ENCODE measurements around the gene NHERF1. TPM values are rescaled to one million over a fixed set of nuclear protein-coding genes. Genes with fewer than 3 reads are reported as not detected.

NHERF1 gene
- total RNA-seq: 142 and 153 TPM in 2 replicates

DNA sequence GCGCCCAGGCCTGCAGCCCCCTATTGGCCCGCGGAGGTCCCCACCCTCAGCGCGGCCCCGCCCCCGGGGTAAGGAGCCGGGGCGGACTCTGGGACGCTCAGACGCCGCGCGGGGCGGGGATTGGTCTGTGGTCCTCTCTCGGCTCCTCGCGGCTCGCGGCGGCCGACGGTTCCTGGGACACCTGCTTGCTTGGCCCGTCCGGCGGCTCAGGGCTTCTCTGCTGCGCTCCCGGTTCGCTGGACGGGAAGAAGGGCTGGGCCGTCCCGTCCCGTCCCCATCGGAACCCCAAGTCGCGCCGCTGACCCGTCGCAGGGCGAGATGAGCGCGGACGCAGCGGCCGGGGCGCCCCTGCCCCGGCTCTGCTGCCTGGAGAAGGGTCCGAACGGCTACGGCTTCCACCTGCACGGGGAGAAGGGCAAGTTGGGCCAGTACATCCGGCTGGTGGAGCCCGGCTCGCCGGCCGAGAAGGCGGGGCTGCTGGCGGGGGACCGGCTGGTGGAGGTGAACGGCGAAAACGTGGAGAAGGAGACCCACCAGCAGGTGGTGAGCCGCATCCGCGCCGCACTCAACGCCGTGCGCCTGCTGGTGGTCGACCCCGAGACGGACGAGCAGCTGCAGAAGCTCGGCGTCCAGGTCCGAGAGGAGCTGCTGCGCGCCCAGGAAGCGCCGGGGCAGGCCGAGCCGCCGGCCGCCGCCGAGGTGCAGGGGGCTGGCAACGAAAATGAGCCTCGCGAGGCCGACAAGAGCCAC, at the start of gene NHERF1:
Gene NHERF1 (plus strand): TSS at position 100 of the 750 bp plus-strand sequence. CDS start 219 bp downstream, at position 319.
- Mint-ChIP-seq H3K36me3 (ENCODE audit: low read depth) (peaks cover 32% of the 10 kb centered on the region), H3K27me3 (ENCODE audit: insufficient read depth) (no peaks in the 10 kb centered on the region), H3K4me1 (ENCODE audit: low read depth) (peaks cover 71% of the 10 kb centered on the region), H3K4me3 (peak within 1 kb of the TSS; percentile 95), H3K9me3 (no peaks in the 10 kb centered on the region), H3K27ac (peak within 1 kb of the TSS; percentile 91)
- DNase-seq (ENCODE audit: low spot score): peak; percentile 95
- intact Hi-C loops (cut with micrococcal nuclease): loop anchor here (1.0 to 10.0 kb wide), 4 partner anchors 28 to 286 kb away; partner anchors contain the start of gene NAT9

DNA sequence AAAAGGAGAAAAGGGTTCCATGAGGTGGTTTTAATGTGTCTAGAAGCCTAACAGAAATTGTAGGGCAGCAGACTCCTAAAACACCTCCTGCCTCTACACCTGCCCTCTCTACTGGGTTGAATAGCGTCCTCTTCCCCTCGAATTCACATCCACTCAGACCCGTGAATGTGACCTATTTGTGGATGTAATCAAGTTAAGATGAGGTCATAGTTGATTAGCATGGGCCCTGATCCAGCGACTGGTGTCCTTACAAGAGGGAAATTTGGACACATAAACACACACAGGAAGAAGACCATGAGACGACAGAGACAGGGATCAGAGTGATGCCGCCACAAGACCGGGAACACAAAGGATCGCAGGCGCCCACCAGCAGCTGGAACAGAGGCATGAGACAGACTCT, 49.2 kb upstream of the NHERF1 start:
- Mint-ChIP-seq H3K27me3 (ENCODE audit: insufficient read depth) (peaks cover 12% of the 10 kb centered on the region), H3K36me3 (ENCODE audit: low read depth) (no peaks in the 10 kb centered on the region), H3K27ac (no peak overlapping the region), H3K9me3 (peaks cover 3% of the 10 kb centered on the region), H3K4me1 (ENCODE audit: low read depth) (no peaks in the 10 kb centered on the region), H3K4me3 (no peak overlapping the region)
- no peak for DNase-seq (ENCODE audit: low spot score)
- intact Hi-C loops (cut with micrococcal nuclease): no loop called here

DNA sequence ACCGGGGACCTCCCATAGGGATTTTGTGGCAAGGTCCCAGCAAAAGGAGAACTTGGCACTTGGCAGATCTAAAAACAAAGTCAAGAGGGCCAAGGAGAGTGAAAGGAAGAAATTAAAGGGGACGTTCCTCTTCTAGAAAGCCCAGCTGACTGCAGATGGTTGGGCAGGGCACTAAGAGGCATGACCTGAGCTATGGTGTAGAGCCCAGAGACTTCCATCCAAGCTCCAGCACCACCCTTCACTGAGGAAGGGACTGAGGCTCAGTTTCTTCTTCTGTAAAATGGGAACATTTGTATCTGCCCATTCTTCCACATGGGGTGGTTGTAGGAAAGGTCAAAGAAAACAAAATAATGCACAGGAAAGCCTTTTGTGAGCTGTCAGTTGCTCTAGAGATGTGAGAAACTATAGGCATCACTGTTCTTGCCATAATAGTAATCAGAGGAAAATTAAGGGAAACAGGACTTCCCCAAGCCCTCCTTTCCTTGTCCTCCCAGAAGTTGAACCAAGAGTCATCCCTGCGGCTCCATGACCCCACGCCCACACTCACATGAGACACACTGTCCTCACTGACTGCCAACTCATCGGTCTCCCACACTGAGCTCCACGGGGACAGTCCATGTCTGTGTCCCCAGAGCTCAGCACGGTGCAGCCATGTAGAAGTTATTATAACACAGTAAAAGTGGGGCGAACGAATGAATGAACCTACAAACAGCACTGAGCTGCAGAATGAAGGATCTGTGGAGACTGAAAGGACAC, 46.1 kb upstream of the NHERF1 start:
- no peak for DNase-seq (ENCODE audit: low spot score)
- Mint-ChIP-seq H3K27ac (no peak overlapping the region), H3K4me3 (no peak overlapping the region), H3K36me3 (ENCODE audit: low read depth) (no peaks in the 10 kb centered on the region), H3K9me3 (no peaks in the 10 kb centered on the region), H3K27me3 (ENCODE audit: insufficient read depth) (peaks cover 17% of the 10 kb centered on the region), H3K4me1 (ENCODE audit: low read depth) (no peaks in the 10 kb centered on the region)
- intact Hi-C loops (cut with micrococcal nuclease): no loop called here

DNA sequence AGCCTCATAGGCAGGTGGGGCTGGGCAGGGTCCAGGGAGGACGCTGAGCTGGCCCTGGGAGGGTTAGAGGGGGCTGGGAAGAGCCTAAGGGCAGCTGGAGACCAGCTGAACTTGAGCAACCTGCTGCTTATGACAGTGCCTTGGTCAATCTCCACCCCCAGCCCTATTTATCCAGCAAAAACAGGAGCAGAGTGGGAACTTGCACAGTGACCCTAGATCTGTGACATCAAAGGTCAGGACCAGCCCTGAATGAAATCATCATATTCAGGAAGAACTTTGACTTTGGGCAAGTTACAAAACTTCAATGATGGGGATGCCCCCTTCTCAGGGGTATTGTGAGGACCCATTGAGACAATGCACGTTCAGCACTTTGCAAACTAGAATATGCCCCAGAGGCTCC, 45.1 kb upstream of the NHERF1 start:
- no peak overlapping the region for H3K4me3 Mint-ChIP-seq
- no peaks in the 10 kb centered on the region for H3K9me3 Mint-ChIP-seq
- H3K27ac Mint-ChIP-seq: no peak overlapping the region
- DNase-seq (ENCODE audit: low spot score): no peak
- H3K36me3 Mint-ChIP-seq (ENCODE audit: low read depth): no peaks in the 10 kb centered on the region
- intact Hi-C loops (cut with micrococcal nuclease): no loop called here
- peaks cover 17% of the 10 kb centered on the region for H3K27me3 Mint-ChIP-seq (ENCODE audit: insufficient read depth)
- H3K4me1 Mint-ChIP-seq (ENCODE audit: low read depth): no peaks in the 10 kb centered on the region

DNA sequence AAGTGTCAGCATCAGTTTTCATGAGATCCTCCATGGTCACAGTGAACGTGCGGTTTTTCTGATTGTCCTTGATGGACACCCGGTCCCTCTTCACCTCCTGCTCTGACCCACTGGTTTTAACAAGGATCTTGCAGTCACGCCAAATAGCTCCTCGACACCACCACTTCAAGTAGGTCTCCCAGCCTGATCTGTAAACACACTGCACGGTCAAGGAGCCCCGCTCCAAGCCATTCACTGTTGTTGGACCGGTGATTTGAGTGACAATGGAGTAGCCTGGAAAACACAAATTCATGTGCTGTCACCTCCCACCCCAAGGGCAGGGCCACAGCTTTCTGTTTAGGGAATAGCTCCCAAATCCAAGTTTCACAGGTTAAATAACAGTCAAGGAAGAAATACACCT, 43.9 kb upstream of the NHERF1 start:
- Mint-ChIP-seq H3K36me3 (ENCODE audit: low read depth) (no peaks in the 10 kb centered on the region), H3K27ac (no peak overlapping the region), H3K4me3 (no peak overlapping the region), H3K4me1 (ENCODE audit: low read depth) (no peaks in the 10 kb centered on the region), H3K27me3 (ENCODE audit: insufficient read depth) (peaks cover 17% of the 10 kb centered on the region), H3K9me3 (no peaks in the 10 kb centered on the region)
- intact Hi-C loops (cut with micrococcal nuclease): no loop called here
- no peak for DNase-seq (ENCODE audit: low spot score)

DNA sequence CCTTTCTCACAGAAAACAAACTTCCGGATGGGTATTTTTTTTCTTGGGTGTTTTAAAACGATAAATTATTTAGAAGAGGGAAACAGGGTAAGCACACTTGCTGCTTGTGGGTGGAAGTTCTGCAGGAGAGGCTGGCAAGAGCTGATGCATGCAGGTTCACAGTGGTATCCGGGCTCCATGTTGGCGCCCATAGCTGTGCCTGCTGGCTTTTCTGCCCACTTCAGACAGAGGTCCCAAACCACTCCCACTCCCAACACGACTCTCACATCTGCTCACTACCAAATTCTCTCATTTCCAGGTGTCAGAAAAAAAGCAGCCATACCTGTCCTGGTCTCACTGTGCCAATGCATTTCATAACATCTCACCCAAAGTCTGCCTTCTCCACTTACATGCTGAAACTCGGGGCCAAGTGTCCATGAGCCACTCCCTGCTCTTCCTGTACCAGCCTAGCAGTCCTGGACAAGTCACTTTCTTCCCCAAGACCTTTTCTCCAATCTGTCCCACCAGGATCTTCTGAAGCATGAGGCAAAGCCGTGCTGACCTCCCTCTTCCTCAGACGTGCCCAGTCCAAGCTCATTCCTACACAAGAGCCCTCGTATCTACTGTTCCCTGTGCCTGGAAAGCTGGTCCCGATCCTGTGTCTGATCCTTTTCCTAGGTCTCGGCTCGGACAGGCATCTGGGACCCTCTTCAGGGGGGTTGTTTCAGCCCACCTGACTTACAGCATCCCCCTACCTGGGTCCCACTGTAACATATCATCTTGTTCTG, 37.2 kb upstream of the NHERF1 start:
- Mint-ChIP-seq H3K9me3 (no peaks in the 10 kb centered on the region), H3K4me3 (no peak overlapping the region), H3K4me1 (ENCODE audit: low read depth) (no peaks in the 10 kb centered on the region), H3K27me3 (ENCODE audit: insufficient read depth) (peaks cover 23% of the 10 kb centered on the region), H3K36me3 (ENCODE audit: low read depth) (no peaks in the 10 kb centered on the region), H3K27ac (no peak overlapping the region)
- intact Hi-C loops (cut with micrococcal nuclease): no loop called here
- no peak for DNase-seq (ENCODE audit: low spot score)

DNA sequence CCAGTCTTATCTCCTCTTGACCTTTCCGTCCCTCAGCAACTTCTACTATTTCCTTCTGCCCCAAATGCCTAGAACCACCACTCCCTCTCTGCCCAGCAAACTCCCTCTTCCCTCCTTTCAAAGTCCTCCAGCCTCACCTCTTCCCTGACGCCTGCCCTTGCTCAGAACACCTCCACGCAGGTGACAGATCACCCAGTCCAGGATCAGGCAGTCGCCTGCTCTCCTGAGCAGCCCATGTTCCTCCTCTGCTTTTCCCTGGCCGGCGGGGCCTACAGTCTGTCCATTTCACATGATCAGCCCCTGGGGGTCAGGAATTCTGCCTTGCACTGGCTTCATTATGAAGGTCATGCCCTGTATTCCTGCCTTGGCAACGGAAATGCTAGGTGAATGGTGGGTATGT, 36.1 kb upstream of the NHERF1 start:
- H3K4me3 Mint-ChIP-seq: no peak overlapping the region
- peaks cover 20% of the 10 kb centered on the region for H3K27me3 Mint-ChIP-seq (ENCODE audit: insufficient read depth)
- intact Hi-C loops (cut with micrococcal nuclease): no loop called here
- DNase-seq (ENCODE audit: low spot score): no peak
- no peaks in the 10 kb centered on the region for H3K4me1 Mint-ChIP-seq (ENCODE audit: low read depth)
- no peaks in the 10 kb centered on the region for H3K9me3 Mint-ChIP-seq
- H3K27ac Mint-ChIP-seq: peak overlapping the region; percentile 8
- H3K36me3 Mint-ChIP-seq (ENCODE audit: low read depth): no peaks in the 10 kb centered on the region

DNA sequence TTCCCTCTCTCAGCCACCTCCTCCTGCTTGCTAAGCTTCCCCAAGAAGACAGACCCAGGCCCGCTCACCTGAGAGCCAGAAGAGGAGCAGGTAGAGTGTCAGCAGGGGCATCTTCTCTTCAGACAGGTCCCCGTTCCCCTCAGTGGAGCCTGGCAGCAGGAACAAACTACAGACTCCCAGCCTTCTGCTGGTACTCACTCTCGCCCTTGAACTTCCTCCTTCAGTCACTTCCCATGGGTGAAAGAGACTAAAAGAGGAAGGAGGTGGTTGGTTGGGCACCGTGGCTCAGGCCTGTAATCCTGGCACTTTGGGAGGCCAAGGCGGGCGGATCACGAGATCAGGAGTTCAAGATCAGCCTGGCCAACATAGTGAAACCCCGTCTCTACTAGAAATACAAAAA, 35.7 kb upstream of the NHERF1 start, which contains the start of gene CD300LF:
Gene CD300LF (minus strand): TSS at position 168 of the 400 bp plus-strand sequence. CDS start 57 bp downstream, at position 111.
- Mint-ChIP-seq H3K9me3 (no peaks in the 10 kb centered on the region), H3K4me3 (no peak within 1 kb of the TSS), H3K27me3 (ENCODE audit: insufficient read depth) (peaks cover 20% of the 10 kb centered on the region)

DNA sequence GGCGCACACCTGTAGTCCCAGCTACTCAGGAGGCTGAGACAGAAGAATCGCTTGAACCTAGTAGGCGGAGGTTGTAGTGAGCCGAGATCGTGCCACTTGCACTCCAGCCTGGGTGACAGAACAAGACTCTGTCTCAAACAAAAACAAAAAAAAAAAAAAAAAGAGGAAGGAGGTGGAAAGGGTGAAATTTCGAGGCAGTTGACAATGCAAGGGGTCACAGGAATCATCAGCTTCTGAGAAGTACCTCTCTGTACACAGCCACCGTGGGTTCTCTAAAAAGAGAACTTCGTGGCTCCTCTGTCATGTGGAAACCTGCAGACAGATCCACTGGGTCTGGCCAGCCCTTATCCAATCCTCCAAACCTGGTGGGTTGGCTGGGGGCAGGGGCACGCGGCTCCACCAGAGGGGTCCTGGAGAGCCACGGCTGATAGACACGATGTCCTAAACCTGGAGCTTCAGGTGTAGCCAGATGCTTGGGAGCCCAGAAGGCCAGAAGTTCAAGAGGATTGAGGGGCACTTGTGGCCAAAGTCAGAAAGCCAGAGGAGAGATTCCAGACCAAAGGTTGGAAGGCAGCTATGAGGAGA, 35.2 kb upstream of the NHERF1 start:
- intact Hi-C loops (cut with micrococcal nuclease): no loop called here
- no peak overlapping the region for H3K27ac Mint-ChIP-seq
- no peak overlapping the region for H3K4me3 Mint-ChIP-seq
- DNase-seq (ENCODE audit: low spot score): no peak
- H3K27me3 Mint-ChIP-seq (ENCODE audit: insufficient read depth): peaks cover 22% of the 10 kb centered on the region
- no peaks in the 10 kb centered on the region for H3K9me3 Mint-ChIP-seq
- H3K4me1 Mint-ChIP-seq (ENCODE audit: low read depth): no peaks in the 10 kb centered on the region
- H3K36me3 Mint-ChIP-seq (ENCODE audit: low read depth): no peaks in the 10 kb centered on the region

More for the DNA sequence above, 35.7 kb upstream of the NHERF1 start, which contains the start of gene CD300LF:
- intact Hi-C loops (cut with micrococcal nuclease): no loop called here
- Mint-ChIP-seq H3K36me3 (ENCODE audit: low read depth) (no peaks in the 10 kb centered on the region), H3K4me1 (ENCODE audit: low read depth) (no peaks in the 10 kb centered on the region), H3K27ac (peak within 1 kb of the TSS; percentile 8)
- no peak for DNase-seq (ENCODE audit: low spot score)

DNA sequence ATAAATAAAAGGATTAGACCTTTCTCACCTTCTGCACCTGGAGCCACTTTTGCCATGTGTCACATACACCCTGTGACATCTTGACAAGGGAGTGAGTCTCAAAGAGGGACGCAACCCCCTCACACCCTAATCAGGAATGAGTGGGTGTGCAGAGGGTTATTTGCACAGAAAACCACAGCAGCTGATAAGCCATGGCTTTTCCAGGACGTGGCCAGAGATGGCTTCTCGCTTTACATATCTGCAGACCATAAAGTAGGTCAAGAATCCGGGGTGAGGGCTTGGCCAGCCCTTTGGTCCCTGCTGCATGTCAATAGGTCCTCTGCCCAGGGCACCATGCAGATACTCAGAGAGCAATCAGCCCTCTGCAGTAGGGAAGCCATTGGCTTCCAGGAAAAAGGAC, 33.3 kb upstream of the NHERF1 start:
- Mint-ChIP-seq H3K9me3 (no peaks in the 10 kb centered on the region), H3K27me3 (ENCODE audit: insufficient read depth) (peaks cover 26% of the 10 kb centered on the region), H3K4me1 (ENCODE audit: low read depth) (no peaks in the 10 kb centered on the region), H3K27ac (no peak overlapping the region), H3K4me3 (no peak overlapping the region), H3K36me3 (ENCODE audit: low read depth) (no peaks in the 10 kb centered on the region)
- DNase-seq (ENCODE audit: low spot score): no peak
- intact Hi-C loops (cut with micrococcal nuclease): no loop called here

DNA sequence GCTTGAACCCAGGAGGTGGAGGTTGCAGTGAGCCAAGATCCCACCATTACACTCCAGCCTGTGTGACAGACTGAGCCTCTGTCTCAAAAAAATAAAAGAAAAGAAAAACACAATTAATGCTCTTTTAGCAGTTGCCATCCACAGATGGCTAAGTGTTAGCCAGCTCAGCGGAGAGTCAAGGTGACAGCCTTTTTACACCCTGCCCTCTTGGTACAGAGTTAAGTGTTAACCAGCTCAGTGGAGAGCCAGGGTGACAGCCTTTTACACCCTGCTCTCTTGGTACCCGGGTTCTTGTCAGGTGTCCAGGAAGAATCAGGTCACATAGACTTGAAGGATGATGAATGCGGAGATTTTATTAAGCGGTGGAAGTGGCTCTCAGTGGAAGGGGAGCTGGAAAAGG, 27.9 kb upstream of the NHERF1 start:
- H3K27me3 Mint-ChIP-seq (ENCODE audit: insufficient read depth): peaks cover 21% of the 10 kb centered on the region

DNA sequence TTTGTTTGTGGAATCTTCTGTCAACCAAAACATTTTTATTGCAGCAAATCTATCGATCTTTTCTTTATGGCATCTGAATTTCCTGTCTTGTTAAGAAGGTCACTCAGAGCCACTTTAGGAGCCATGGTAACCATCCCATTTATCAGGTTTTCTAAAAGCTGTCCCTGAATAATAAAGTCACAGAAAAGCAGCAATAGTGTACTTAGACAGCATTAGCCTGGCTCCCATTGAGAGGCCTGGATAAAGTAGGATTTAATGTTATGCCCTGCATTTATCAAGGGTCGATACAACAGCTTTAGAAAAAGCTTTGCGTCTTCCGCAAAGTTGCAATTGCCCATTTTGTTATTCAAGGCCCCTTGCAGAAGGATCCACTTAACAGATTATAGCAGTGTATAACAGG, 25.6 kb upstream of the NHERF1 start:
- H3K9me3 Mint-ChIP-seq: no peaks in the 10 kb centered on the region
- DNase-seq (ENCODE audit: low spot score): no peak
- H3K27me3 Mint-ChIP-seq (ENCODE audit: insufficient read depth): peaks cover 19% of the 10 kb centered on the region
- no peak overlapping the region for H3K4me3 Mint-ChIP-seq
- no peak overlapping the region for H3K27ac Mint-ChIP-seq
- H3K36me3 Mint-ChIP-seq (ENCODE audit: low read depth): no peaks in the 10 kb centered on the region
- H3K4me1 Mint-ChIP-seq (ENCODE audit: low read depth): peaks cover 5% of the 10 kb centered on the region
- intact Hi-C loops (cut with micrococcal nuclease): no loop called here

More for the DNA sequence above, 27.9 kb upstream of the NHERF1 start:
- H3K4me3 Mint-ChIP-seq: no peak overlapping the region
- no peak overlapping the region for H3K27ac Mint-ChIP-seq
- DNase-seq (ENCODE audit: low spot score): no peak
- H3K4me1 Mint-ChIP-seq (ENCODE audit: low read depth): peaks cover 5% of the 10 kb centered on the region
- H3K9me3 Mint-ChIP-seq: no peaks in the 10 kb centered on the region
- H3K36me3 Mint-ChIP-seq (ENCODE audit: low read depth): no peaks in the 10 kb centered on the region
- intact Hi-C loops (cut with micrococcal nuclease): no loop called here
